ENCODE measurements around the gene MICAL2. TPM values are rescaled to one million over a fixed set of nuclear protein-coding genes. Genes with fewer than 3 reads are reported as not detected.

Gene MICAL2
- polyA plus RNA-seq, 1 experiment = 135 TPM

GRCh38 chr11:12066056-12066798 is 44.2 kb upstream of the MICAL2 start:
- no peaks in the 10 kb centered on the region for H3K36me3 ChIP-seq (ENCODE audit: control insufficient read depth, insufficient read depth, low read length)
- ChIA-PET POLR2A (interaction anchor here (0.6 to 2.2 kb wide), 6 partner anchors 12 to 1684 kb away, joined by 3 to 19 read pairs (median 4); no protein-coding TSS in a partner anchor), CTCF (interaction anchor here (1.1 to 3.7 kb wide), 8 partner anchors 8 to 218 kb away, joined by 3 to 21 read pairs (median 6); no protein-coding TSS in a partner anchor)
- DNase-seq (ENCODE audit: low read depth) = peak; percentile 91
- H3K27me3 ChIP-seq (ENCODE audit: control insufficient read depth, insufficient read depth, low read length) = no peaks in the 10 kb centered on the region
- no peak overlapping the region for H3K4me3 ChIP-seq (ENCODE audit: low read depth, low read length)
- TF ChIP-seq CTCF (IDR thresholded peaks at IDR 0.05; ENCODE audit: insufficient read depth, low read depth, low read length) = no peak

GRCh38 chr11:12066799-12067508 is 43.4 kb upstream of the MICAL2 start:
- no peak for TF ChIP-seq CTCF (IDR thresholded peaks at IDR 0.05; ENCODE audit: insufficient read depth, low read depth, low read length)
- no peaks in the 10 kb centered on the region for H3K36me3 ChIP-seq (ENCODE audit: control insufficient read depth, insufficient read depth, low read length)
- DNase-seq (ENCODE audit: low read depth) = peak; percentile 95
- no peaks in the 10 kb centered on the region for H3K27me3 ChIP-seq (ENCODE audit: control insufficient read depth, insufficient read depth, low read length)
- CTCF ChIA-PET = interaction anchor here (0.6 to 3.7 kb wide), 10 partner anchors 9 to 222 kb away, joined by 3 to 21 read pairs (median 6); no protein-coding TSS in a partner anchor
- no peak overlapping the region for H3K4me3 ChIP-seq (ENCODE audit: low read depth, low read length)
- POLR2A ChIA-PET = interaction anchor here (0.6 to 2.2 kb wide), 4 partner anchors 11 to 220 kb away, joined by 3 to 19 read pairs (median 4); no protein-coding TSS in a partner anchor

DNA sequence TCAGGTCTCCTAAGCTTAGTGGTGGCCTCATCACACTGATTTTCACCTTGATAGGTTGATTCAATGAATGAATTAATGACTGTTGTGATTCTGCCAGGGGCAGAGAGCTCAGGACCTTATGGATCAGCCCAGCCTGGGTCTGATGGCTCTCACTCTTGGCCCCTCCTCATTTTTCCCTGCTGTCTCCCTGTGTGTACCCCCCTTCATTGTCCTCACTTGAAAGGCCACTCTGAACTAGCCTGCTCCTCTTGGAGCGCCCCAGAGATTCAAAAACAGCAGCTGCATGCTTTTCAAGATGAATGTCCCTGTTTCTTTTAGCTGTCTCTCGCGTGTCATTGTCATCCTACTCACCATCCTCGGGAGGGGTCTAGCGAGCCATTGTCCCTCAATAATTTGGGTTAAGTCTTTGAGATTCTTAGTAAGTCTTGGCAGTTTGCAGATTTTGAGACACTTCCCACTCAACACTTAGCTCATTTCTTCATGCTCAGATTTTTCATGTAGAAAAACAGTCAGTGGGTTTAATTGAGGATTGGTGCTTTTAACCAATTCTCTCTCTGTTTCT is 42.5 kb upstream of the MICAL2 start:
- H3K4me3 ChIP-seq (ENCODE audit: low read depth, low read length) = no peak overlapping the region
- H3K36me3 ChIP-seq (ENCODE audit: control insufficient read depth, insufficient read depth, low read length) = no peaks in the 10 kb centered on the region
- no peaks in the 10 kb centered on the region for H3K27me3 ChIP-seq (ENCODE audit: control insufficient read depth, insufficient read depth, low read length)
- TF ChIP-seq CTCF (IDR thresholded peaks at IDR 0.05; ENCODE audit: insufficient read depth, low read depth, low read length) = no peak
- ChIA-PET CTCF (interaction anchor here (0.6 to 3.7 kb wide), 9 partner anchors 8 to 221 kb away, joined by 3 to 21 read pairs (median 5); no protein-coding TSS in a partner anchor), POLR2A (interaction anchor here (0.6 to 2.2 kb wide), 2 partner anchors 19 to 330 kb away, joined by 3 to 19 read pairs; no protein-coding TSS in a partner anchor)
- DNase-seq (ENCODE audit: low read depth) = no peak

- ChIA-PET CTCF (interaction anchor here (3.3 kb wide), 1 partner anchor 18 kb away, joined by 12 read pairs; no protein-coding TSS in a partner anchor), POLR2A (no interaction called here)
- Histone ChIP-seq H3K4me3 (ENCODE audit: low read depth, low read length) (no peak overlapping the region), H3K27me3 (ENCODE audit: control insufficient read depth, insufficient read depth, low read length) (no peaks in the 10 kb centered on the region), H3K36me3 (ENCODE audit: control insufficient read depth, insufficient read depth, low read length) (no peaks in the 10 kb centered on the region)
- no peak for DNase-seq (ENCODE audit: low read depth)
- TF ChIP-seq CTCF (IDR thresholded peaks at IDR 0.05; ENCODE audit: insufficient read depth, low read depth, low read length) = no peak
Observed at GRCh38 chr11:12069066-12069676, 41.2 kb upstream of the MICAL2 start.

Measured in BJ (cell line).